IMR-90 (cell line): Measurements from ENCODE around the gene CFAP73. TPM values are rescaled to one million over a fixed set of nuclear protein-coding genes. Genes with fewer than 3 reads are reported as not detected.

Experiments used
- ATAC-seq: fragments of 200-7000 bp; cut with Tn5 transposase; 2 replicates; pipeline ENCODE4 v1.9.1; 2020; ENCODE audit warnings: low read depth, mild to moderate bottlenecking, moderate library complexity
- BruUV-seq: library from RNA; stranded (reverse); fragments of 400-500 nt; replicated peaks from 2 replicates; lab custom pipeline; 2021; lab: Mats Ljungman, UMichigan
- CTCF ChIA-PET: fragments of 300-600 bp; formaldehyde crosslinking; extraction: SDS; loops from one replicate; lab custom pipeline; 2021; ENCODE audit warnings: antibody characterized with exemption; lab: Yijun Ruan, JAX
- POLR2A ChIA-PET: fragments of 300-600 bp; sonication (Branson Sonifier 250); formaldehyde crosslinking; loops from one replicate; lab custom pipeline; 2022; ENCODE audit warnings: antibody characterized with exemption; ENCODE audit not compliant: unreplicated experiment; lab: Charles Lee
- DNase-seq: peaks from one replicate; pipeline ENCODE4 v3.0.0; 2013
- H2AFZ ChIP-seq: replicated peaks from 2 replicates; pipeline ENCODE3; 2013; ENCODE audit warnings: low read length, mild to moderate bottlenecking; ENCODE audit not compliant: poor library complexity
- H2AK5ac ChIP-seq: 2 replicates; pipeline ENCODE4 v1.6.1; 2013; ENCODE audit warnings: low read depth, low read length, inconsistent platforms
- H2AK9ac ChIP-seq: replicated peaks from 2 replicates; pipeline ENCODE3; 2013; ENCODE audit warnings: mild to moderate bottlenecking, low read depth, low read length, moderate library complexity; ENCODE audit not compliant: poor library complexity
- H2BK120ac ChIP-seq: 2 replicates; pipeline ENCODE4 v1.6.1; 2013; ENCODE audit warnings: low read depth, low read length, inconsistent platforms
- H2BK15ac ChIP-seq: 3 replicates; pipeline ENCODE4 v1.6.1; 2013; ENCODE audit warnings: low read depth, low read length, inconsistent platforms
- H2BK20ac ChIP-seq: 2 replicates; pipeline ENCODE4 v1.6.1; 2013; ENCODE audit warnings: low read depth, mild to moderate bottlenecking, inconsistent platforms, low read length, moderate library complexity
- H2BK5ac ChIP-seq: 2 replicates; pipeline ENCODE4 v1.6.1; 2013; ENCODE audit warnings: mild to moderate bottlenecking, low read depth, low read length, inconsistent platforms; ENCODE audit not compliant: poor library complexity, severe bottlenecking
- H3K14ac ChIP-seq: replicated peaks from 2 replicates; pipeline ENCODE4 v1.6.1; 2013; ENCODE audit warnings: low read depth, low read length, inconsistent platforms
- H3K18ac ChIP-seq: 2 replicates; pipeline ENCODE4 v1.6.1; 2013; ENCODE audit warnings: low read depth, low read length, control low read depth
- H3K23ac ChIP-seq: 2 replicates; pipeline ENCODE4 v1.6.1; 2013; ENCODE audit warnings: low read depth, low read length, inconsistent platforms
- H3K27ac ChIP-seq: 2 replicates; pipeline ENCODE4 v1.5.1; 2013; ENCODE audit warnings: mild to moderate bottlenecking, control low read depth, low read length; ENCODE audit not compliant: insufficient read depth
- H3K27me3 ChIP-seq: 2 replicates; pipeline ENCODE4 v1.6.1; 2013; ENCODE audit warnings: low read length; ENCODE audit not compliant: control insufficient read depth, insufficient read depth
- H3K36me3 ChIP-seq: 2 replicates; pipeline ENCODE4 v1.6.1; 2013; ENCODE audit warnings: low read length, mixed read lengths; ENCODE audit not compliant: control insufficient read depth, insufficient read depth
- H3K4ac ChIP-seq: 2 replicates; pipeline ENCODE4 v1.6.1; 2013; ENCODE audit warnings: low read depth, low read length, inconsistent platforms
- H3K4me1 ChIP-seq: 2 replicates; pipeline ENCODE4 v1.6.1; 2013; ENCODE audit warnings: low read length, mixed read lengths; ENCODE audit not compliant: control insufficient read depth, insufficient read depth
- H3K4me2 ChIP-seq: 2 replicates; pipeline ENCODE4 v1.6.1; 2013; ENCODE audit warnings: low read depth, mild to moderate bottlenecking, control low read depth, low read length, moderate library complexity
- H3K4me3 ChIP-seq: 2 replicates; pipeline ENCODE4 v1.5.1; 2013; ENCODE audit warnings: low read depth, mild to moderate bottlenecking, control low read depth, low read length, moderate library complexity; ENCODE audit not compliant: insufficient read depth
- H3K56ac ChIP-seq: 2 replicates; pipeline ENCODE4 v1.6.1; 2013; ENCODE audit warnings: low read length, inconsistent platforms; ENCODE audit not compliant: insufficient read depth; ENCODE audit errors: extremely low read depth
- H3K79me1 ChIP-seq, 2 experiments: 2 replicates each; pipeline ENCODE4 v1.6.1; 2013; ENCODE audit warnings: low read length in 2 of 2, inconsistent platforms in 1 of 2, low read depth in 1 of 2
- H3K9ac ChIP-seq: 2 replicates; pipeline ENCODE4 v1.6.1; 2013; ENCODE audit warnings: low read depth, low read length, control low read depth
- H3K9me1 ChIP-seq: 2 replicates; pipeline ENCODE4 v1.6.1; 2013; ENCODE audit warnings: low read length, inconsistent platforms; ENCODE audit not compliant: insufficient read depth
- H3K9me3 ChIP-seq: 2 replicates; pipeline ENCODE4 v1.6.1; 2013; ENCODE audit warnings: low read length; ENCODE audit not compliant: control insufficient read depth, insufficient read depth
- H4K20me1 ChIP-seq: 2 replicates; pipeline ENCODE4 v1.6.1; 2013; ENCODE audit warnings: low read length, inconsistent platforms; ENCODE audit not compliant: insufficient read depth
- H4K5ac ChIP-seq: 2 replicates; pipeline ENCODE4 v1.6.1; 2013; ENCODE audit warnings: mild to moderate bottlenecking, low read depth, low read length, control low read depth
- H4K8ac ChIP-seq, 2 experiments: 2 replicates each; pipeline ENCODE4 v1.6.1; 2013; ENCODE audit warnings: low read depth in 2 of 2, low read length in 2 of 2, control low read depth in 1 of 2, inconsistent platforms in 1 of 2
- H4K91ac ChIP-seq: 2 replicates; pipeline ENCODE4 v1.6.1; 2013; ENCODE audit warnings: low read depth, low read length, inconsistent platforms; ENCODE audit not compliant: insufficient read depth
- BHLHE40 ChIP-seq: fragments of 150-350 bp; IDR thresholded peaks from 2 replicates; pipeline ENCODE4 v1.6.1; 2016; ENCODE audit warnings: mild to moderate bottlenecking, low read depth, low read length
- CEBPB ChIP-seq: IDR thresholded peaks from 2 replicates; pipeline ENCODE4 v1.6.1; 2012; ENCODE audit warnings: low read depth, low read length, improper control_type of control experiment
- CHD1 ChIP-seq: IDR thresholded peaks from 2 replicates; pipeline ENCODE4 v1.6.1; 2012; ENCODE audit warnings: low read depth, low read length, improper control_type of control experiment
- FOS ChIP-seq: fragments of 150-350 bp; IDR thresholded peaks from 2 replicates; pipeline ENCODE4 v1.6.1; 2016; ENCODE audit warnings: low read depth, low read length
- MAFK ChIP-seq: IDR thresholded peaks from 2 replicates; pipeline ENCODE4 v1.6.1; 2012; ENCODE audit warnings: low read depth, low read length, improper control_type of control experiment
- MAZ ChIP-seq: IDR thresholded peaks from 2 replicates; pipeline ENCODE4 v1.6.1; 2012; ENCODE audit warnings: low read depth, mild to moderate bottlenecking, low read length, improper control_type of control experiment, moderate library complexity, borderline replicate concordance
- MXI1 ChIP-seq: IDR thresholded peaks from 2 replicates; pipeline ENCODE4 v1.6.1; 2012; ENCODE audit warnings: low read depth, mild to moderate bottlenecking, low read length, moderate library complexity, borderline replicate concordance
- NFE2L2 ChIP-seq: fragments of 150-350 bp; IDR thresholded peaks from 2 replicates; pipeline ENCODE4 v1.6.1; 2016; ENCODE audit warnings: low read depth, mild to moderate bottlenecking, low read length
- POLR2A ChIP-seq: IDR thresholded peaks from 2 replicates; pipeline ENCODE4 v1.6.1; 2012; ENCODE audit warnings: mild to moderate bottlenecking, low read depth, low read length
- RAD21 ChIP-seq: IDR thresholded peaks from 2 replicates; pipeline ENCODE4 v1.6.1; 2012; ENCODE audit warnings: low read length, improper control_type of control experiment
- RCOR1 ChIP-seq: IDR thresholded peaks from 2 replicates; pipeline ENCODE4 v1.6.1; 2012; ENCODE audit warnings: mild to moderate bottlenecking, low read length, improper control_type of control experiment; ENCODE audit not compliant: insufficient replicate concordance
- RFX5 ChIP-seq: IDR thresholded peaks from 2 replicates; pipeline ENCODE4 v1.8.0; 2012; ENCODE audit warnings: low read depth, mild to moderate bottlenecking, low read length, moderate library complexity
- SMC3 ChIP-seq: fragments of 150-350 bp; IDR thresholded peaks from 2 replicates; pipeline ENCODE4 v1.6.1; 2016; ENCODE audit warnings: low read depth, mild to moderate bottlenecking, antibody characterized with exemption, low read length, moderate library complexity
- WGBS, 2 experiments: methylation state at CpG; one replicate each; pipeline versions ENCODE4 v1.1.5 to v1.1.7; 2013; ENCODE audit warnings: missing lambda C conversion rate in 2 of 2; ENCODE audit not compliant: insufficient read length in 1 of 2; ENCODE audit errors: extremely low coverage in 2 of 2; 5-methylcytosine and 5-hydroxymethylcytosine counted together
- dilution Hi-C: fragments of 300-500 bp; cut with HindIII; formaldehyde crosslinking; loops from one replicate; pipeline ENCODE4 v1.14.3; 2018; ENCODE audit warnings: low sequenced_read_pairs; ENCODE audit not compliant: unreplicated experiment
- in situ Hi-C: fragments of 300-500 bp; cut with MboI; formaldehyde crosslinking; loops from 3 replicates; pipeline ENCODE4 v1.14.3; 2019; ENCODE audit warnings: low sequenced_read_pairs, inconsistent platforms, mixed read lengths
- intact Hi-C: fragments of 100-400 bp; cut with micrococcal nuclease; formaldehyde crosslinking; loops from 2 replicates; pipeline ENCODE4 v1.10.0; 2022
- polyA plus RNA-seq, 3 experiments: library from polyadenylated mRNA; depleted of rRNA; stranded (reverse); fragments of >200 nt; gene quantifications; 2 replicates each; pipeline ENCODE4 v1.2.3, GENCODE V29; 2012; ENCODE audit warnings: low replicate concordance in 1 of 3
- total RNA-seq: library from RNA; depleted of rRNA; stranded (reverse); fragments of >200 nt; gene quantifications from 2 replicates; pipeline ENCODE4 v1.2.3, GENCODE V29; 2012
- TF ChIP-seq, protein P1 (sequence below): fragments of 150-350 bp; IDR thresholded peaks from 2 replicates; pipeline ENCODE4 v1.6.1; 2017; ENCODE audit warnings: mild to moderate bottlenecking, antibody characterized with exemption, low read length, low read depth
- TF ChIP-seq, protein P2 (sequence below): fragments of 150-350 bp; IDR thresholded peaks from 2 replicates; pipeline ENCODE4 v1.6.1; 2016; ENCODE audit warnings: low read depth, mild to moderate bottlenecking, low read length, moderate library complexity, borderline replicate concordance
- TF ChIP-seq, protein P3 (sequence below): conservative IDR thresholded peaks from 2 replicates; pipeline ENCODE4 v1.5.1; 2012; ENCODE audit warnings: mild to moderate bottlenecking, low read depth, low read length, improper control_type of control experiment

CFAP73 gene
- total and polyA plus RNA-seq, 2 of the 4 experiments (the other 2 are of a cell fraction), result not detected

DNA sequence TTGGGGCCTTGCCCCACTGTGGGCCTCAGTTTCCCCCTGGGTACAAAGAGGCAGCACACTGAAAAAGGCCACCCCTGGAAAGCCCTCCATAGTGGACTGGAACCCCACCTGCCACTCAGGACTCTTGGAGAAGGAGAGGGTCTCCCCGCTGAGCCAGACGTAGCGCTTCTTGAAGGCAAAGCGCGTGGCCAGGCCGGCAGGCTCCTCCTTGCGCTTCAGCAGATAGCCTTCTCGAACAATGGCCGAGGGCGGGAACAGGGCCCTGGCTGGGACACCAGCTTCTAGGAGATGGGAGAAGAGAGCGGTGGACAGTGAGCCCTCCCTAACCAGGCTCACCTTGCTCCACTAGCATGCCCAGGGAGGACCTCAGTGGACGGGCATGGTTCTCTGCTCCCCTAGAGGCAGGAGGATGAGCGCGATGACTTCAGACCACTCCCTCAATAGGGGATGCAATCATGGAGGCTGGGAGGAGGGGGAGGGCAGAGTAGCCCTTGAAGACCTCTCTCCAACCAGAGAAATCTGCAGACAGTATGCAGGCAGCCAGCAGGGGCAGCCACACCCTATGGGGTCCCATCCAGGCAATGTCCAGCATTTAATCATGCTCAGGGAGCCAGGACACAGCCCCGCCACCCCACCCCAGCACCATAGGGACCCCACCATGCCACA lies 43.8 kb upstream of the CFAP73 start:
- H3K9ac ChIP-seq, result no peak overlapping the region
- TF ChIP-seq MAFK, result no peak
- no peak for TF ChIP-seq RCOR1
- no peak for TF ChIP-seq SMC3
- no peak for TF ChIP-seq BHLHE40
- no peak for TF ChIP-seq RAD21
- TF ChIP-seq, protein P1, sequence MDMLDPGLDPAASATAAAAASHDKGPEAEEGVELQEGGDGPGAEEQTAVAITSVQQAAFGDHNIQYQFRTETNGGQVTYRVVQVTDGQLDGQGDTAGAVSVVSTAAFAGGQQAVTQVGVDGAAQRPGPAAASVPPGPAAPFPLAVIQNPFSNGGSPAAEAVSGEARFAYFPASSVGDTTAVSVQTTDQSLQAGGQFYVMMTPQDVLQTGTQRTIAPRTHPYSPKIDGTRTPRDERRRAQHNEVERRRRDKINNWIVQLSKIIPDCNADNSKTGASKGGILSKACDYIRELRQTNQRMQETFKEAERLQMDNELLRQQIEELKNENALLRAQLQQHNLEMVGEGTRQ, result no peak
- TF ChIP-seq, protein P2, sequence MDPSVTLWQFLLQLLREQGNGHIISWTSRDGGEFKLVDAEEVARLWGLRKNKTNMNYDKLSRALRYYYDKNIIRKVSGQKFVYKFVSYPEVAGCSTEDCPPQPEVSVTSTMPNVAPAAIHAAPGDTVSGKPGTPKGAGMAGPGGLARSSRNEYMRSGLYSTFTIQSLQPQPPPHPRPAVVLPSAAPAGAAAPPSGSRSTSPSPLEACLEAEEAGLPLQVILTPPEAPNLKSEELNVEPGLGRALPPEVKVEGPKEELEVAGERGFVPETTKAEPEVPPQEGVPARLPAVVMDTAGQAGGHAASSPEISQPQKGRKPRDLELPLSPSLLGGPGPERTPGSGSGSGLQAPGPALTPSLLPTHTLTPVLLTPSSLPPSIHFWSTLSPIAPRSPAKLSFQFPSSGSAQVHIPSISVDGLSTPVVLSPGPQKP, result no peak
- TF ChIP-seq MAZ, result no peak
- TF ChIP-seq CEBPB, result no peak
- TF ChIP-seq MXI1, result no peak
- no peak for TF ChIP-seq RFX5
- TF ChIP-seq CHD1, result no peak
- no peak for TF ChIP-seq FOS
- TF ChIP-seq POLR2A, result no peak
- TF ChIP-seq, protein P3, sequence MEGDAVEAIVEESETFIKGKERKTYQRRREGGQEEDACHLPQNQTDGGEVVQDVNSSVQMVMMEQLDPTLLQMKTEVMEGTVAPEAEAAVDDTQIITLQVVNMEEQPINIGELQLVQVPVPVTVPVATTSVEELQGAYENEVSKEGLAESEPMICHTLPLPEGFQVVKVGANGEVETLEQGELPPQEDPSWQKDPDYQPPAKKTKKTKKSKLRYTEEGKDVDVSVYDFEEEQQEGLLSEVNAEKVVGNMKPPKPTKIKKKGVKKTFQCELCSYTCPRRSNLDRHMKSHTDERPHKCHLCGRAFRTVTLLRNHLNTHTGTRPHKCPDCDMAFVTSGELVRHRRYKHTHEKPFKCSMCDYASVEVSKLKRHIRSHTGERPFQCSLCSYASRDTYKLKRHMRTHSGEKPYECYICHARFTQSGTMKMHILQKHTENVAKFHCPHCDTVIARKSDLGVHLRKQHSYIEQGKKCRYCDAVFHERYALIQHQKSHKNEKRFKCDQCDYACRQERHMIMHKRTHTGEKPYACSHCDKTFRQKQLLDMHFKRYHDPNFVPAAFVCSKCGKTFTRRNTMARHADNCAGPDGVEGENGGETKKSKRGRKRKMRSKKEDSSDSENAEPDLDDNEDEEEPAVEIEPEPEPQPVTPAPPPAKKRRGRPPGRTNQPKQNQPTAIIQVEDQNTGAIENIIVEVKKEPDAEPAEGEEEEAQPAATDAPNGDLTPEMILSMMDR, result no peak
- TF ChIP-seq NFE2L2, result no peak
- no peak overlapping the region for H2BK15ac ChIP-seq
- no TSS peak for BruUV-seq
- no peak overlapping the region for H3K27ac ChIP-seq
- intact Hi-C loops (no loop called here), dilution Hi-C loops (no loop called here), in situ Hi-C loops (no loop called here)
- H3K27me3 ChIP-seq, result peaks cover 5% of the 10 kb centered on the region; the same call in 1 of the 2 replicates
- CTCF ChIA-PET, result no interaction called here
- no peaks in the 10 kb centered on the region for H3K4me1 ChIP-seq
- H2AK9ac ChIP-seq, result no peak overlapping the region
- H2BK20ac ChIP-seq, result no peak overlapping the region
- no peak overlapping the region for H3K56ac ChIP-seq
- no peak overlapping the region for H2AK5ac ChIP-seq
- POLR2A ChIA-PET, result no interaction called here
- no peaks in the 10 kb centered on the region for H3K36me3 ChIP-seq
- WGBS, 2 experiments, result 86% methylated on average over 1 of the region's 15 CpGs; no CpG with 5 or more reads in 1 of the 2 experiments
- H2BK120ac ChIP-seq, result no peak overlapping the region
- H3K4ac ChIP-seq, result no peak overlapping the region
- H3K14ac ChIP-seq, result no peak overlapping the region
- H3K18ac ChIP-seq, result no peak overlapping the region
- H4K8ac ChIP-seq, result no peak overlapping the region
- no peaks in the 10 kb centered on the region for H3K9me1 ChIP-seq
- H4K91ac ChIP-seq, result no peak overlapping the region
- H4K5ac ChIP-seq, result no peak overlapping the region
- DNase-seq (no peak), ATAC-seq (no peak)
- H3K79me1 ChIP-seq, result no peaks in the 10 kb centered on the region
- H3K9me3 ChIP-seq, result no peaks in the 10 kb centered on the region
- H4K20me1 ChIP-seq, result no peaks in the 10 kb centered on the region
- H3K4me2 ChIP-seq, result no peak overlapping the region
- H2AFZ ChIP-seq, result no peak overlapping the region
- no peak overlapping the region for H2BK5ac ChIP-seq
- no peak overlapping the region for H3K4me3 ChIP-seq
- no peak overlapping the region for H3K23ac ChIP-seq
